HG03159 (cell line): ENCODE measurements around the gene CFAP77.

Experiments used
- ATAC-seq: cut with Tn5 transposase; IDR thresholded peaks from one replicate; pipeline ENCODE4 v1.9.1; 2021; ENCODE audit warnings: mild to moderate bottlenecking, moderate library complexity; ENCODE audit not compliant: unreplicated experiment

The CFAP77 gene

GRCh38 chr9:132590318-132591182 is 180.5 kb downstream of the CFAP77 start:
- ATAC-seq: no peak

- ATAC-seq: no peak
These were observed 181.2 kb downstream of the CFAP77 start for GRCh38 chr9:132591244-132591643.

GRCh38 chr9:132591751-132592314 is 181.8 kb downstream of the CFAP77 start:
- no peak for ATAC-seq

- ATAC-seq: no peak
These were observed 182.4 kb downstream of the CFAP77 start for GRCh38 chr9:132592451-132592850.

GRCh38 chr9:132594412-132594811 is 184.4 kb downstream of the CFAP77 start:
- no peak for ATAC-seq

GRCh38 chr9:132595319-132595718 is 185.3 kb downstream of the CFAP77 start:
- no peak for ATAC-seq

GRCh38 chr9:132596200-132596599 is 186.2 kb downstream of the CFAP77 start:
- no peak for ATAC-seq

- no peak for ATAC-seq
These were observed 187.2 kb downstream of the CFAP77 start for GRCh38 chr9:132597073-132597775.

GRCh38 chr9:132600326-132600984 is 190.4 kb downstream of the CFAP77 start:
- ATAC-seq: no peak

GRCh38 chr9:132602207-132602606 is 192.2 kb downstream of the CFAP77 start:
- ATAC-seq: no peak

GRCh38 chr9:132605387-132605786 is 195.4 kb downstream of the CFAP77 start:
- ATAC-seq: no peak

GRCh38 chr9:132606066-132606465 is 196.1 kb downstream of the CFAP77 start:
- no peak for ATAC-seq

GRCh38 chr9:132609184-132609583 is 199.2 kb downstream of the CFAP77 start:
- no peak for ATAC-seq

GRCh38 chr9:132609829-132610228 is 199.8 kb downstream of the CFAP77 start:
- no peak for ATAC-seq

- ATAC-seq: no peak
These were observed 200.7 kb downstream of the CFAP77 start for GRCh38 chr9:132610661-132611060.

GRCh38 chr9:132614324-132614723 is 204.3 kb downstream of the CFAP77 start:
- ATAC-seq: no peak

- ATAC-seq: no peak
These were observed 205.8 kb downstream of the CFAP77 start for GRCh38 chr9:132615774-132616173.

GRCh38 chr9:132616725-132617124 is 206.7 kb downstream of the CFAP77 start:
- no peak for ATAC-seq

GRCh38 chr9:132622159-132622558 is 212.1 kb downstream of the CFAP77 start:
- no peak for ATAC-seq
